ENCODE measurements around the gene ABCA2. TPM values are rescaled to one million over a fixed set of nuclear protein-coding genes. Genes with fewer than 3 reads are reported as not detected.
A peak's percentile ranks its signal among the peaks of the same experiment; 100 is the strongest.

Gene ABCA2
- total RNA-seq, 6 experiments from 2014 or later = 23.7 to 49.2 (median 34.2) TPM

DNA sequence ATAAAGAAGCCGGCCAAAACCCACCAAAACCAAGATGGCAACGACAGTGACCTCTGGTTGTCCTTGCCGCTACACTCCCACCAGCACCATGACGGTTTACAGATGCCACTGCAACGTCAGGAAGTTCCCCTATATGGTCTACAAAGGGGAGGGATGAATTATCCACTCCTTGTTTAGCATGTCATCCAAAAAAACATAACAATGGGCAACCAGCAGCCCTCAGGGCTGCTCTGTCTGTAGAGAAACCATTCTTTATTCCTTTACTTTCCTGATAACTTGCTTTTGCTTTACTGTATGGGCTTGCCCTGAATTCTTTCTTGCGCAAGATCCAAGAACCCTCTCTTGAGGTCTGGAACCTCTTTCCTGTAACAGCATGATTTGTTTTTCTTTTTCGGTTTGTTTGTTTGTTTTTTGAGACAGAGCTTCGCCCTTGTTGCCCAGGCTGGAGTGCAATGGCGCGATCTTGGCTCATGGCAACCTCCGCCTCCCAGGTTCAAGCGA lies 47.3 kb upstream of the ABCA2 start:
- TF ChIP-seq, protein P1, sequence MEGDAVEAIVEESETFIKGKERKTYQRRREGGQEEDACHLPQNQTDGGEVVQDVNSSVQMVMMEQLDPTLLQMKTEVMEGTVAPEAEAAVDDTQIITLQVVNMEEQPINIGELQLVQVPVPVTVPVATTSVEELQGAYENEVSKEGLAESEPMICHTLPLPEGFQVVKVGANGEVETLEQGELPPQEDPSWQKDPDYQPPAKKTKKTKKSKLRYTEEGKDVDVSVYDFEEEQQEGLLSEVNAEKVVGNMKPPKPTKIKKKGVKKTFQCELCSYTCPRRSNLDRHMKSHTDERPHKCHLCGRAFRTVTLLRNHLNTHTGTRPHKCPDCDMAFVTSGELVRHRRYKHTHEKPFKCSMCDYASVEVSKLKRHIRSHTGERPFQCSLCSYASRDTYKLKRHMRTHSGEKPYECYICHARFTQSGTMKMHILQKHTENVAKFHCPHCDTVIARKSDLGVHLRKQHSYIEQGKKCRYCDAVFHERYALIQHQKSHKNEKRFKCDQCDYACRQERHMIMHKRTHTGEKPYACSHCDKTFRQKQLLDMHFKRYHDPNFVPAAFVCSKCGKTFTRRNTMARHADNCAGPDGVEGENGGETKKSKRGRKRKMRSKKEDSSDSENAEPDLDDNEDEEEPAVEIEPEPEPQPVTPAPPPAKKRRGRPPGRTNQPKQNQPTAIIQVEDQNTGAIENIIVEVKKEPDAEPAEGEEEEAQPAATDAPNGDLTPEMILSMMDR (IDR thresholded peaks at IDR 0.05) = no peak
- TF ChIP-seq POLR2A (IDR thresholded peaks at IDR 0.05) = no peak
- Histone ChIP-seq H3K9me3 (no peaks in the 10 kb centered on the region), H3K36me3 (no peaks in the 10 kb centered on the region), H3K4me1 (peaks cover 0 to 13% (median 0%) of the 10 kb centered on the region in 4 donors), H3K27me3 (peaks cover 0 to 16% of the 10 kb centered on the region in 2 donors), H3K4me3 (no peak overlapping the region), H3K27ac (no peak overlapping the region)
- ATAC-seq (no peak), DNase-seq (no peak)
- WGBS (ENCODE audit: insufficient coverage, low coverage, low lambda C conversion rate, missing lambda C conversion rate) = 62% methylated on average over 7 of the region's 12 CpGs
- intact Hi-C loops (cut with DNase I) = no loop called here

DNA sequence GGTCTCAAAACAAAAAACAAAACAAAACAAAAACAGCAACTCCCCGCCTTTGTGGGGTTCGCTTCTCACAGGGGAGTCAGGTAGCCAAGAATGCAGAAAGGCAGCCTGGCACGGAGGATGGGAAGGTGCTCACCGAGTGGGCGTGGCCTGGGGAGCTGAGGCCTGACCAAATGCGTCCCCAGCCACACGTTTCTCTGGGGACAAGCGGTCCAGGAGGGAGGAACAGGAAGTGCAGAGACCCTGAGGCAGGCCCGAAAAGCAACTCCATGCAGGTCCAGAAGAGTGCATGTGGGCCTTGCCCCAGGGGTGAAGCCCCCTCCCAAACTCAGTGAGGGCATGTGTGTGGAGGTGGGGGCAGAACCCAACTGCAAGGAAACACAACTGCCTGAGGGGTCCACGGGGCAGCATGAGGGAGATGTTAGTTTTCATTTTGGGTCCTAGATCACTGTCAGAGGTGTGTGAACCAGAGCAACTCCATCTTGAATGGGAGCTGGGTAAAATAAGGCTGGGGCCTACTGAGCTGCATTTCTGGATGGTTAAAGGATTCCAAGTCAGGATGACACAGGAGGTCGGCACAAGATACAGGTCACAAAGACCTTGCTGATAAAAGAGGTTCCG lies 46.7 kb upstream of the ABCA2 start:
- Histone ChIP-seq H3K36me3 (no peaks in the 10 kb centered on the region), H3K9me3 (no peaks in the 10 kb centered on the region), H3K27ac (no peak overlapping the region), H3K4me3 (no peak overlapping the region), H3K27me3 (peaks cover 0 to 16% of the 10 kb centered on the region in 2 donors), H3K4me1 (peaks cover 0 to 13% (median 0%) of the 10 kb centered on the region in 4 donors)
- no peak for TF ChIP-seq POLR2A (IDR thresholded peaks at IDR 0.05)
- TF ChIP-seq, protein P1 (IDR thresholded peaks at IDR 0.05) = no peak
- ATAC-seq (no peak), DNase-seq (no peak)
- intact Hi-C loops (cut with DNase I) = no loop called here
- 42% methylated on average over 5 of the region's 12 CpGs for WGBS (ENCODE audit: insufficient coverage, low coverage, low lambda C conversion rate, missing lambda C conversion rate)

DNA sequence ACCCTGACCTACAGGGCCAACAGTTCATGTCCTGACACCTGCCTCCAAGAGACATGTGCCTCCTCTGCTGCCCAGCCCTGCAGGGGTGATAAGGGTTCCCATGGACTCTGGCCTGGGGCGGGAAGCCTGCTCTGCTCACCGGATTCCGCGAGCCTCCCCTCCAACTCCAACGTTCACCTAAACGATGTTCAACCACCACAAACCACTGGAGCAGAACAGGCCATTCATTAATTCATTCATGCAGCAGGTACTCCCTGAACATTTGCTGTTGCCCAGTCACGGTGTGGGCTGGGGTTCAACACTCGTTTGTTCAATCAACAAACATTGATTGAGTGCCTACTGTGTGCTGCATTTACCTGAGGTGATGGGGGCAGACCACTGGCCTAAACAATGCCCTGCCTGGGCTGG lies 46.0 kb upstream of the ABCA2 start:
- ATAC-seq = no peak
- H3K27ac ChIP-seq = no peak overlapping the region
- H3K9me3 ChIP-seq = no peaks in the 10 kb centered on the region
- intact Hi-C loops (cut with DNase I) = no loop called here
- no peak for TF ChIP-seq POLR2A (IDR thresholded peaks at IDR 0.05)
- TF ChIP-seq, protein P1 (IDR thresholded peaks at IDR 0.05) = no peak
- H3K27me3 ChIP-seq = peaks cover 0 to 23% of the 10 kb centered on the region in 2 donors
- H3K36me3 ChIP-seq = no peaks in the 10 kb centered on the region
- no peak for DNase-seq
- peaks cover 0 to 13% (median 0%) of the 10 kb centered on the region in 4 donors for H3K4me1 ChIP-seq
- H3K4me3 ChIP-seq = no peak overlapping the region
- 0% methylated on average over 1 of the region's 8 CpGs for WGBS (ENCODE audit: insufficient coverage, low coverage, low lambda C conversion rate, missing lambda C conversion rate)

DNA sequence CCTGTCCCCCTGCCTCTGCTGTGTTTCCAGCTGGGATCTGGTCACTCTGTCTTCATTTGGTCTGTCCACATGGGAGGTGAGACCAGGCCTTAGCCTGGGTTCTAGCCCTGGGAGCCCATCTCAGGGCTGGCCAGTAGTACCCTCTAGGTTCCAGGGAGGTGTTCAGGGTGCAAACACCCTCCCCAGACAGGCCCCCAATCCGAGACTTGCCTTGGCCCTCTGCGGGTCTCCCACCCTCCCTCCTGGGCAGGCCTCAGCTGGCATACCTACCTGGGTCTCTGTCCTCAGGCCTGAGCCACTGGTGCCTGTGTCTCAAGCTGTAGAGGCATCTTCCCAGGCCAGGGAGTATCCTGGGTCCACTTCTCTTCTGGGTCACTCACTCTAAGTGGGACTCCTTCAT lies 43.2 kb upstream of the ABCA2 start:
- Histone ChIP-seq H3K9me3 (no peaks in the 10 kb centered on the region), H3K36me3 (no peaks in the 10 kb centered on the region), H3K27me3 (peaks cover 0 to 17% of the 10 kb centered on the region in 2 donors), H3K27ac (no peak overlapping the region), H3K4me3 (no peak overlapping the region), H3K4me1 (peaks cover 0 to 3% (median 0%) of the 10 kb centered on the region in 4 donors)
- TF ChIP-seq, protein P1 (IDR thresholded peaks at IDR 0.05) = no peak
- TF ChIP-seq POLR2A (IDR thresholded peaks at IDR 0.05) = no peak
- WGBS (ENCODE audit: insufficient coverage, low coverage, low lambda C conversion rate, missing lambda C conversion rate) = no CpG with 5 or more reads among the region's 2 CpGs
- peak in 1 of 3 donors; percentile 42 for DNase-seq
- intact Hi-C loops (cut with DNase I) = no loop called here
- ATAC-seq = no peak
